Measurements from ENCODE around the gene HABP4.

The HABP4 gene

DNA sequence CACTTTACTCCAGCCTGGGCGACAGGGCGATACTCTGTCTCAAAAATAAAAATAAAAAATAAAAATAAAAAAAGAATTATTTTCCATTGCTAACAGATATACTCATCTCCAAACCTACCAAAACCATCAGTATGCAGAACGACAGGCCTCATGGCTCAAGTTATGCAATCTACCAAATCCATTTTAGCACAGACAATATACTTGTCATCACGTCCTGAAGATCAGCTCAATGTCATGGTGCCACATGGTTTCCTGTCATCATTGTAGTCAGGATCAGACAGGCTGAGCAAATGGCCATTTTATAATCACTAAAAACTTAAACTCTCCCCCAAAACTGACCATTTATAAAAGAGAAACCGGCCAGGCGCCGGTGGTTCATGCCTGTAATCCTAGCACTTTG is 69.1 kb downstream of the HABP4 start:
- Mint-ChIP-seq H3K4me3 (no peak overlapping the region), H3K9me3 (no peaks in the 10 kb centered on the region), H3K4me1 (ENCODE audit: low read depth) (peaks cover 6% of the 10 kb centered on the region)

DNA sequence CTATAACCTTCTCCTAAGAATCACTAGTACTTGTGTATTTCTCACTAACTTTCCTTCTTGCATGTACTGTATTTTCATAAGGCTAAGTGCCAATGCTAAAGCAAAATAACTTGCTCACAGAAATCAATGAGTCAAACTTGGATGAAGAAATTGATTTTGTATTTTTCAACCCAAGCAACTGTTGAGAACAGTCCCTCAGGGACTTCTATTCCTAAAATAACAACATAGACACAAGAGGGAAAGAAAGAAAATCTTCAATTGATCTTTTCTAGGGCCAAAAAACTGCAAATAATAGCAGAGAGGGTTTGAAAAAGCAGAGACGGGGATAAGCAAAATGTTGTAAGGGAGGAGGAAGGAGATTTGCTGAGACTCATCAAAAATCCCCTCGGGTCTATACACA is 69.8 kb downstream of the HABP4 start:
- H3K4me3 Mint-ChIP-seq, result no peak overlapping the region
- H3K27ac Mint-ChIP-seq, result no peak overlapping the region
- no peak for DNase-seq (ENCODE audit: low spot score)
- H3K9me3 Mint-ChIP-seq, result no peaks in the 10 kb centered on the region
- no peaks in the 10 kb centered on the region for H3K27me3 Mint-ChIP-seq (ENCODE audit: low read depth)
- peaks cover 6% of the 10 kb centered on the region for H3K4me1 Mint-ChIP-seq (ENCODE audit: low read depth)
- H3K36me3 Mint-ChIP-seq (ENCODE audit: low read depth), result no peaks in the 10 kb centered on the region

More for the DNA sequence above, 69.1 kb downstream of the HABP4 start:
- Mint-ChIP-seq H3K27ac (no peak overlapping the region), H3K36me3 (ENCODE audit: low read depth) (no peaks in the 10 kb centered on the region), H3K27me3 (ENCODE audit: low read depth) (no peaks in the 10 kb centered on the region)
- no peak for DNase-seq (ENCODE audit: low spot score)

DNA sequence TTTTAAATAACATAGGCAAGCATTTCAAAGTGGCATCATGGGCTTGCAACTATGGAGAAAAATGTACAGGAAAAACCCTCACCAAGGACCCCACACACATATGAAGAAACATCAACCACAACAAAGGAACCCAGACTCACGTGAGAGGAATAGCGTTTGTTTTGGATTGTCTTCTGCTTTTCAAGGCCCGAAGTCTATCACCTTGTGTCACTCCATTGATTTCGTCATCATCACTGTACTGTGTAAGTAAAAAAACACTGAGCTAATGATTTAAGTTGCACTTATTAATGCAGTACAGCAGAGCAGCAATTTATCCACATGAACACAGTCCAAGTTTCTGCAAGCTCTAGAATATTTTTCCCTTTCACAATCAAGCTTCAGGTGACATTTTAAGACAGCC is 72.4 kb downstream of the HABP4 start:
- Mint-ChIP-seq H3K36me3 (ENCODE audit: low read depth) (no peaks in the 10 kb centered on the region), H3K9me3 (no peaks in the 10 kb centered on the region), H3K27ac (no peak overlapping the region), H3K4me3 (no peak overlapping the region), H3K27me3 (ENCODE audit: low read depth) (no peaks in the 10 kb centered on the region), H3K4me1 (ENCODE audit: low read depth) (peaks cover 6% of the 10 kb centered on the region)
- no peak for DNase-seq (ENCODE audit: low spot score)

DNA sequence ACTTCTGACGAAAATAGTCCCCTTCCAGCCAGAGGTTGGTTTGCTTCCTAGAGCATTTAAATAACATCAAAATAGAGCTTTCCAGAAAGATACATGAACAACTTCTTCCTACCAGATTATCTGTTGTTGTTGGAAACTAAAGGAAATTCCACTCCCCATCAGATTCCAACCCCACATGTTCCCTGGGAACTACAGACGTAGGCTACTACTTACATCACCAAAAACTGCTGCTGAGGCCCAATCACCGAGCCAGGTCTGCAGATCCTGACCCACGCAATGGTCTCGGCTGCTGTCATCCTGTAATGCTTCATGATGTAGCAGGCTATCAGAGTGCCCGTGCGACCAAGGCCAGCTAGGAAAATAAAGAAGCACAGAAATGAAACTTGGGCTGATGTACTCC is 73.4 kb downstream of the HABP4 start:
- no peak overlapping the region for H3K27ac Mint-ChIP-seq
- H3K4me1 Mint-ChIP-seq (ENCODE audit: low read depth), result peaks cover 6% of the 10 kb centered on the region
- H3K4me3 Mint-ChIP-seq, result no peak overlapping the region
- DNase-seq (ENCODE audit: low spot score), result no peak
- H3K36me3 Mint-ChIP-seq (ENCODE audit: low read depth), result no peaks in the 10 kb centered on the region
- no peaks in the 10 kb centered on the region for H3K27me3 Mint-ChIP-seq (ENCODE audit: low read depth)
- H3K9me3 Mint-ChIP-seq, result no peaks in the 10 kb centered on the region

DNA sequence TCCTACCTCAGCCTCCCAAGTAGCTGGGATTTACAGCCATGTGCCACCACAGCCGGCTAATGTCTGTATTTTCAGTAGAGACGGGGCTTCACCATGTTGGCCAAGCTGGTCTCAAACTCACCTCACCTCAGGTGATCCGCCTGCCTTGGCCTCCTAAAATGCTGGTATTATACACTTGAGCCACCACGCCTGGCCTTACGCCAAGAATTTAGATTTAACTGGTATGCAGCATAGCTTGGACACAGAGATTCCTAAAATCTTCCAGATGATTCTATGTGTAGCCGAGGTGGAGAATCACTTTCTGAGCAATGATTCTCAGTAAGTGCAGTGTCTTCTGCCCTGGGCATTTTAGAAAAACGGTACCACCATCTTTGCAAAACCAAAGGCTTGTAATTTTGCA is 74.1 kb downstream of the HABP4 start:
- Mint-ChIP-seq H3K4me3 (no peak overlapping the region), H3K9me3 (no peaks in the 10 kb centered on the region), H3K27me3 (ENCODE audit: low read depth) (no peaks in the 10 kb centered on the region), H3K36me3 (ENCODE audit: low read depth) (no peaks in the 10 kb centered on the region), H3K27ac (no peak overlapping the region), H3K4me1 (ENCODE audit: low read depth) (peaks cover 6% of the 10 kb centered on the region)
- no peak for DNase-seq (ENCODE audit: low spot score)

- Mint-ChIP-seq H3K36me3 (ENCODE audit: low read depth) (no peaks in the 10 kb centered on the region), H3K9me3 (no peaks in the 10 kb centered on the region), H3K4me1 (ENCODE audit: low read depth) (peaks cover 6% of the 10 kb centered on the region), H3K27ac (no peak overlapping the region), H3K27me3 (ENCODE audit: low read depth) (no peaks in the 10 kb centered on the region), H3K4me3 (no peak overlapping the region)
- DNase-seq (ENCODE audit: low spot score), result no peak
These were observed 74.8 kb downstream of the HABP4 start for GRCh38 chr9:96524764-96525163.

- no peak overlapping the region for H3K27ac Mint-ChIP-seq
- no peaks in the 10 kb centered on the region for H3K4me1 Mint-ChIP-seq (ENCODE audit: low read depth)
- H3K36me3 Mint-ChIP-seq (ENCODE audit: low read depth), result no peaks in the 10 kb centered on the region
- H3K27me3 Mint-ChIP-seq (ENCODE audit: low read depth), result no peaks in the 10 kb centered on the region
- H3K4me3 Mint-ChIP-seq, result no peak overlapping the region
- DNase-seq (ENCODE audit: low spot score), result no peak
- H3K9me3 Mint-ChIP-seq, result peaks cover 4% of the 10 kb centered on the region
These were observed 82.2 kb downstream of the HABP4 start for GRCh38 chr9:96532173-96532572.

GRCh38 chr9:96540106-96540505 is 90.1 kb downstream of the HABP4 start:
- Mint-ChIP-seq H3K9me3 (no peaks in the 10 kb centered on the region), H3K4me3 (no peak overlapping the region), H3K36me3 (ENCODE audit: low read depth) (no peaks in the 10 kb centered on the region), H3K27me3 (ENCODE audit: low read depth) (no peaks in the 10 kb centered on the region), H3K27ac (no peak overlapping the region), H3K4me1 (ENCODE audit: low read depth) (no peaks in the 10 kb centered on the region)
- no peak for DNase-seq (ENCODE audit: low spot score)
